RPMI8226 (cell line): ENCODE data around the gene FGA.

Source experiments
- DNase-seq: peaks from one replicate; pipeline ENCODE4 v3.0.0-alpha.2; 2015

The FGA gene

DNA sequence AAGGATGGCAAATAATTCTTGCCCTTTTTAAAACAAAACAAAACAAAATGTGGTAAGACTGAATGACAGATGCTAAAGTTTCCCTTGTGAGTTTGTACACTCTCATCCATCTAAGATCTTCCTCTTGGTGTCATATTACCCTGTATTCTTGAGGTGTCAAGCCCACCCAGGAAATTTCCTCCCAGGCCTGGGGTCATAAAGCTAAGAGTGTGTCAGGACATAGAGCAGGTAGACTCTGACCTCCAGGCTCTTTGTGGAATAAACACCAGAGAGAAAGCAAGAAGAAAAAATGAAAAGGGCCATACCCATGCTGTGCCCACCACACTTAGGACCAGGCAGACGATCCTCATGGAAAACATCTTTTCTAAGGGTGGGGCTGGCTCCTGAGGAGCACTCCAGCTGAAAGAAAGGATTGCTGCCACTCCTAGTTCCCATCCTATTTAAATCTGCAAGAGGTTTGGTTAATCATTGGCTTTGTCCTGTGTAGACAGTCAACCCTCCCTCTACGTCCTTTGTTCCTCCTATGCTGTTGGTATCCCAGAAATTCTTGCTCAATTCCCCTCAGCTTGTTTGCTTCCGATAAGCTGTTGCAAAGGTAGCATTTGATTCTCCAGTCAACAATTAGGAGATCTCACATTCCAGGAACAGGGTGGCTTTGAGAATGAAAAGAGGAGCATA lies at the start of gene FGA:
Gene FGA (minus strand): TSS at position 414 of the 678 bp plus-strand sequence. CDS start 55 bp downstream, at position 359.
- DNase-seq: no peak

DNA sequence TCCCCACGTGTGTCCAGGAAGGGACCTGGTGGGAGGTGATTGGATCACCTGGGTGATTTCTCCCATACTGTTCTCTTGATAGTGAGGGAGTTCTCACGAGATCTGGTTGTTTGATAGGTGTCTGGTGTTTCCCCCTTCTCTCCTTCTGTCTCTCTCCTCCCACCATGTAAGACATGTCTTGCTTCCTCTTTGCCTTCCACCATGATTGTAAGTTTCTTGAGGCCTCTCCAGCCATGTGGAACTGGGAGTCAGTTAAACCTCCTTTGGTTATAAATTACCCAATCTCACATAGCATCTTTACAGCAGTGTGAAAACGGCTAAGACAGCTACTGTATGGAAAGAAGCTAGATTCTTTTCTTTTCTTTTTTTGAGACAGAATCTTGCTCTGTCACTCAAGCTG lies 43.5 kb upstream of the FGA start:
- DNase-seq: no peak

DNA sequence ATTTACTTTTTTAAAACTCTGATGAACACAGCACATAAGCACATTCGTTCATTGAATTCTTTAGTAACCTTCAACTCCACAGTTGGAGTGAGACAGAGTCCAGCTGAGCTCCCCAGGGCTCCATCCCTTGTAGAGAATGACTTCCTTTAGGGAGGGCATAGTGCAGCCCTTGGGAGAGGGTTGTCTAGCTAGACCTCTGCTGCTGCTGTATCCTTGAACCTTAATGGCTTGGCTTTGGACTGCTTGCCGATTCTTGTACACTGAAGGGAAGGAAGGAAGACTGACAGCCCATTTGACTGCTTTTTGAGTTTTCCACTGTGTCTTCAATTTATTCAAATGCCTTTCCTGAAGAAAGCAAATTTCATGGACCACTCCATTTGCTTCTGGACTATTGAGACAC lies 41.3 kb upstream of the FGA start:
- DNase-seq: no peak

- no peak for DNase-seq
Measured at GRCh38 chr4:154630324-154630723, 39.8 kb upstream of the FGA start.

- peak; percentile 65 for DNase-seq
Measured at GRCh38 chr4:154626793-154627484, 36.4 kb upstream of the FGA start.

GRCh38 chr4:154625971-154626370 lies 35.4 kb upstream of the FGA start:
- DNase-seq: no peak

DNA sequence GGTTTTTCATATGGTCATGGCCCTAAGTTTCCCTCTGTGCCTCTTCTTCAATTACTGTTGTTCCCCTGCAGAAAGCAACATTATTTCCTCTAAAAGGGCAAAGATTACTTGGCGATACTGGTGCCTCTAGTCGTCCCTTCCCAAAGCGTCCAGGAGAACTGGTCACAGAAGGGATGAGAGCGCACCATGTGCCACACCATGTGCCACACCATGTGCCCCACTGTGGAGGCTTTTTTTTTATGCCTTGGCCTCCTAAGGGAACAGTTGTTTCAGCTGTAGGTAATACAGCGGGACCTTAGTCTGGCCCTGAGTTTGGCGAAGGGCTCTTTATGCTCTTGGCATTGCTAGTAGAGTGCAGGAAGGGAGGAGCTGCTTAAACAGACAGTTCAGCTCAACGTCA lies 33.5 kb upstream of the FGA start:
- no peak for DNase-seq

DNA sequence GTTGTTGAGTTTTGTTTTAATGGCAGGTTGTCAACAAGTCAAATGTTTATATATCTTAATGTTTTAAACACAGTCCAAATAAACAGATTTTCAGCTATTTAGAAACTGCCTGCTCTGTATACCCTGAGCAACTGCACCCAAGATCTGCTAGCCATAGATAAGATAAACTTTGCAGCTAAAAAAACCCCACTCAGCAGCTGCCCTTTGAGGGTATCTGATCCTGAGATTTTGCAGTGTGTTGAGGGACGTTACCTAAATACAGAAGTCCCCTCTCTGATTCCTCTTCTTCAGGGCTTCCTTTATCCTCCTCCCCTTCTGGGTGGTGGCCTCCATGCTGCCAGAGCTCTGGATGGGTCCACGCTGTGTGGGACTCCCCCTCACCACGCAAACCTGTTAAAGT lies 32.9 kb upstream of the FGA start:
- DNase-seq: no peak

DNA sequence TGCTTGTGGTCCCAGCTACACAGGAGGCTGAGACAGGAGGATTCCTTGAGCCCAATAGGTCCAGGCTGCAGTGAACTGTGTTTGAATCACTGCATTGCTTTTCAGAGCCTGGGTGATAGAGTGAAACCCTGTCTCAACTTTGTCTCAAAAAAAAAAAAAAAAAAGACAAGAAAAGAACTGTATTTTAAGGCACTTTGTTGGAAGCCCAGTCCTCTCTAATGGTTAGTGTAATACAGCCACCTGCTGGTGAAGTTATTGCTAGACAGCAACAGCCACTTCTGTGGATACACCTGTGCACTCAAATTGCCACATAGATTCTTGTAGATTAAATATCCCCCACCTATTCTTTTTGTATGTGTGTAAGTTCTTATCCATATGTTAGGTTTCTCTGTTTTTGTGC lies 32.1 kb upstream of the FGA start:
- peak; percentile 55 for DNase-seq

DNA sequence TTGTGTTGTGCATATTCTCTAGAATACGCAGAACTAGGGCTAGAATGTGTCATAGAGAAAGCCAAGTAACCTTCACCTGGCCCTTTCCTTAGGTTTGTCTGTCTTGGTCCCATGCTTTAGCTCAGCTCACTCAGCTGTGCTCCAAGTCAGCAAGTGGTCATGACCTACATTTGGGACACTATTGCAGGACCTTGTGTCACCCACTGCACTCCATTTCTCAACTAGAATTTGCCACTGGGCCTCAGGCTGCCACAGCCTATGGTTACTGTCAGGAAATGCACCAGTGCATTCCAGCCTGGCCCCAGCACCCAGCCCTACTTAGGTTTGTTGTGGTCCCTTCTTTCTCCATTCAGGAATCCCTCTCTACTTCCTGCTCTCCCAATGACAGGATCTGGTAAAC lies 29.6 kb upstream of the FGA start:
- DNase-seq: no peak

DNA sequence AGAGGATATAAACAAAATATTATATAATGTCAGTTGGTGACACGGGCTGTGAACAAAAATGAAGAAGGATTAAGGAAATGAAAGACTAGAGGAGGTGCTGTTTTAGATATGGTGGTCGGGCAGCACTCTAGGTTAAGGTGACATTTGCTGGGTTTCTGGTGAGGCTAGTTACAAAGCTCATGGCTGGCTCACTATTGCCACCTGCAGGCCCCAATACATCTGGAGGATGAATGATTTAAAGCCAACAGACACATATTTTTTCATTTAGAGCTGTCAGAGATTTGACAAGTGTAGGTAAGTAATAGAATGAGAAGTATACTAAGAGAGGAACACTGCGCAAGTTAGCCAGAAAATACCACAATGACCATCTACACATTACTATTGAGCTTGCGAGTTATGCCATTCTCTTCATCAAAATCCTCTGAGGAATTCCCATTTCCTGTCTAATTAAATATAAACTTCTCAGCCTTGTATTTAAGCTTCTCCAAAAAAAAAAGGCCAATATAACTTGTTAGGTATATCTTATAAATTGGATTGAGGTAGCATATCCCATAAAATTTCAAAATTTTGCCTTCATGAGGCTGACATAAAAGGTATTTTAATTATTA lies 28.3 kb upstream of the FGA start:
- peak; percentile 44 for DNase-seq

DNA sequence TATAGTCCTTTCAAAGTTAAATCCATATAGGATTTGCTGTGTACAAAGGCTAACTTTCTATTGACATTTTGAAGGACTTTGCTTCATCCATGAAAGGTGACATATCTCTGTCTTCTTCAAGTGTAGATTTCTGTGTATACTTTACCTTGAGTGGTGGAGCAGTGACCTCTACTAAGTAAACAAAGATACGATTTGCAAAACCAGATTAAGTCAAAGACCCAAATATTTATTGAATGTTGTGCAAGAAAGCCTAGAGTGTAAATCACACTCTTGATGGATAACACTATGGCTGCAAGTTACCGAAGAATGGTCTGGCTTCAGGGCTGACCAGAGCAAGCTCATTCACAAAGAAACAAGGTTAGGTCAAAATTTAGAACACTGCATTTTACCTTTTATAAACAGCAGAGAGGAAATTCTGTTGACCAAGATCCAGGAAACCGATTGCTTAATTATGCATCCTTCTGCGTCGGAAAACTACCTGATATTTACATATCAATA lies 27.3 kb upstream of the FGA start:
- no peak for DNase-seq

DNA sequence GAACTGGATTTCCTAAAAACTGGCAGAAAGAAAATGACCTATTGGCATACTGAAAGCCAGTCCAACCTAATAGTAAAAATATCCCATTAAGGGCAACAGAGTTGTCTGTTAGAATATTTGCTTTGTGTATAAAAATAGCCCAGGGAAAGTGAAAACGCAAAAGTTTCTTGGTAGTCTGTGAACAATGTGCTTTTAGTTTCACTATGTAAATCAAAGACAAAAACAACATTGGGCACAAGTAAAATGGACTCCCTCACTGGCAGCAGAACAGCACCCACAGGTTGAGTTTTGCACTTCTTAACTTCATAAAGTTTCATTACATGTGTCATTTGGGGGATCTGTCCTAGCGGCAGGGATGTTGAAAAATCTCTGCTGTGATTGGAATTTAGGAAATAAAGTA lies 26.2 kb upstream of the FGA start:
- DNase-seq: peak; percentile 11

- DNase-seq: no peak
Measured at GRCh38 chr4:154616287-154616686, 25.7 kb upstream of the FGA start.

GRCh38 chr4:154615211-154615610 lies 24.7 kb upstream of the FGA start:
- no peak for DNase-seq

DNA sequence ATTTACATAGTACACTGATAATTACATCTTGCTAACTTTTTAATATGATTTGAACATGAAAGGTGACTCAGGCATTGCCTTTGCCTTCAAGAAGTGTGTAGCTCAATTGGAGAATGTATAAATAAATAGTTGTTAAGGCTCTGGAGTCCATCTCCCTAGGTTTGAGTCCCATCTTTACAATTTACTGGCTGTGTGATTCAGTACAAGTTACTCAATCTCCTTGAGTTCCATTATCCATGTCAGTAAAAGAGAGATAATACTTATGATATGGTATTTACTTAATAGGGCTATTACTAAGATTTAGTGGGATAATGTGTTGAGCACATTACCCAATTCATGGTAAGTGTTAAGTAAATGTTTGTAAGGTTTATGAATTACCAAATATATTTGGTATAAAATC lies 23.8 kb upstream of the FGA start:
- DNase-seq: no peak

- DNase-seq: no peak
Measured at GRCh38 chr4:154612472-154613414, 22.2 kb upstream of the FGA start, which contains the start of gene FGG. FGG (minus strand) TSS chr4:154612656; CDS start chr4:154612609, 47 bp downstream.

DNA sequence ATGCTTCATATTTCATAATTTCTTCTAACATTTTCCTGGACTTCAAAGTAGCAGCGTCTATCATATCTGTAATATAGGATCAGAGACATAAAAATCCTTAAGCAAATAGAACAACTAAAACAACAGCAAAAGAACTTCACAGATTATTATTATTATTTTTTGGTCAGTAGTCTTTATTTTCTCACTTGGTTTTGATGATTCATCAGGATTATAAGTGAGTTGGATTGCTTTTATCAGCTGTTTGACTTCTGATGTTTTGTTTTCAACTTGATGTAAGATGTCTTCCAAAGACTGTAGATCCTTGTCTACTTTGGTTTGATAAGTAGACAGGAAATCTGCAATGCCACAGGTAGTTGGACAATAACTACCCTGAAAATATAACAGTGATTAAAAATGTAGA lies 21.3 kb upstream of the FGA start:
- DNase-seq: no peak

GRCh38 chr4:154610582-154610981 lies 20.0 kb upstream of the FGA start:
- DNase-seq: no peak

GRCh38 chr4:154609532-154609931 lies 19.0 kb upstream of the FGA start:
- DNase-seq: no peak

DNA sequence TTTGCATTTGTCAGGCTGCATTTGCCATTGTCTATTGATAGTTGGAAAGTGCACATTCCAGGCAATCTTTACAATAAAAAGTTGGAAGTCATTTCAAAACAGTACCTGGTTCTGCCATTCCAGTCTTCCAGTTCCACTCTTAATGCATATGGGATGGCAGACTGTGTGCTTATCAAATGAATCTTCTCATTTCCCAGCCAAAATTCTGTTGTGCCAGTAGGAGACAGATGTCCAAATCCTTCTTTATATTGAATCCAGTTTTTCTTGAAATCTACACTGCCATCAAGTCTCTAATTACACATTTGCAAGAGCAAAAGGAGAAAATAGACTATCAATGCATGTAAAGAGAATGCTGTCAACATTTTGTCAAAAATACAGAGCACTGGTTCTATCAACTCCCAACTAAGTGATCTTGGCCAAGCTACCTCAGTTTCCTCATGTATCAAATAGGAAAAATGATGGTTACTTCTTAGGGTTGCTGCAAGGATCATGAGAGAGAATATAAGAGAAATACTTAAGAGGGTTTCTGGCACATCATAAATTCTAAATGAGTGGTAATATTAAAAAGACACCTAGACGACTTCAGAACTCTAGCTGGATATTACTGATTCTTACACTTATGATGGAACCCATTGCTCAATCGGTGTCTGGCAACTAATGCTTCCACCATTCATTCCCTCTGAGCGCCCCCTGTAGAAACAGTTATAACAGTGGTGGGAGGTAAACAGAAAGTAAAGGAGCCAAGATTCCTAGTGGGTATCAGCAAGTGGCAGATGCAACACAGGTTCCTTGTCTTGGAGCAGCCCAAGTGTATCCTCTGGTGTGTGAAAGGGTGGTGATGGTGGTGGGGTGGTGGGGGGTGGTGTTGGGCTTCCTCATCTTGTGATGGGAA lies 18.1 kb upstream of the FGA start:
- DNase-seq: no peak
